ENCODE results near the gene GTF3C2.
"Not testable (repeated sequence)": the region's sequence is repeated elsewhere in the genome, so short reads cannot be mapped to it uniquely, and the experiment has no call there.

Gene GTF3C2

DNA sequence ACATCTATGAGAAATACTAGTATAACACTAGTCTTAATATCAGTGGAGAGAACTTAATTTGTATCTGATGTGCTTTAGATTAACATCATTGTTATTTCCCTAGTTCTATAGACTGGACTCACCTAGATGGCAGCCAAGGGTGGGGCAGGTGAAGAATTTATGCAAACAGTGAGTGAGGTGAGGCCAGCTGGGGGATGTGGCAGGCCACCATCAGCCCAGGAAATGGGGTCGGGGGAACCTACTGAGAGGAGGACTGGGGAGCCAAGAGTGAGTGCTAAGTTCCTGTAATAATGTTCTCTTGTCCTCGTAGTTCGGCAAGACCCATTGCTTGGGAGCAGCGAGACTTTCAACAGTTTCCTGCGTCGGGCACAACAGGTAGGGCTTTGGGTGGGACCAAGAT lies 16.4 kb upstream of the GTF3C2 start:
- no peak for DNase-seq

DNA sequence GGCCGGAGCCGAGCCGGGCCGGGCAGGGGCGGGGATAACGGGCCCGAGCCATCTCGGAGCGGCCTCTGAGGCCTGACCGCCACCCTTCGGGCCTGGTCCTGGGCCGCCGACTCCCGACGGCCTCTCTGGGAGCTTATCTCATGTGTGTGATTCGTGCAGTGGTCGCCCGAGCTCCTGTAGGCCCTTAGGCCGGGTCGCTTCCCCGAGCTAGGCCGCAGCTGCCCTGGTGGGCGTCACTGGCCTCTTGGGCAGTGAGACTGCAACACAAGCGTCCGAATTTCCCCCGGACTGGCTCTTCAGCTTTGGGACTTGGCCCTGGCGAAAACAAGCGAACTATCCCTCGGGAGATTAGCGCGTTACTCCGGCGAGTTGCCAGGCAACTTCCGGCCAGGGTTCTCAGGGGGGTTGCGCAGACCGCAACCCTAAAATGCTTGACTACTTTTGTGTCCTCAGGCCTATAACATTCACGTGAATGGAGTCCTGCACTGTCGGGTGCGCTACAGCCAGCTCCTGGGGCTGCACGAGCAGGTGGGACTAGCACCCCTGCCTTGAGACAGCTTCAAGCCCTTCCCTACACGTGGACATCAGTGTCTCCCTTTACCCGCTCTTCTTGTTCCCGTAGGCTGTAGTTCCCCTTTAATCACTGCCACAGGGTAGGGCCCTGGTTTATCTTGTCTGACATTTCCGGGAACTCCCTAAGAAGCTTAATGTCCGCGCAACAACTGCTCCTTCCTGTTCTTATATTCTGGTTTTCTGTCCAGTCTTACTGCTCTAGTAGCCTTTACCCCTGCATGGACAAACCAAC lies 14.5 kb upstream of the GTF3C2 start:
- no peak for DNase-seq

DNA sequence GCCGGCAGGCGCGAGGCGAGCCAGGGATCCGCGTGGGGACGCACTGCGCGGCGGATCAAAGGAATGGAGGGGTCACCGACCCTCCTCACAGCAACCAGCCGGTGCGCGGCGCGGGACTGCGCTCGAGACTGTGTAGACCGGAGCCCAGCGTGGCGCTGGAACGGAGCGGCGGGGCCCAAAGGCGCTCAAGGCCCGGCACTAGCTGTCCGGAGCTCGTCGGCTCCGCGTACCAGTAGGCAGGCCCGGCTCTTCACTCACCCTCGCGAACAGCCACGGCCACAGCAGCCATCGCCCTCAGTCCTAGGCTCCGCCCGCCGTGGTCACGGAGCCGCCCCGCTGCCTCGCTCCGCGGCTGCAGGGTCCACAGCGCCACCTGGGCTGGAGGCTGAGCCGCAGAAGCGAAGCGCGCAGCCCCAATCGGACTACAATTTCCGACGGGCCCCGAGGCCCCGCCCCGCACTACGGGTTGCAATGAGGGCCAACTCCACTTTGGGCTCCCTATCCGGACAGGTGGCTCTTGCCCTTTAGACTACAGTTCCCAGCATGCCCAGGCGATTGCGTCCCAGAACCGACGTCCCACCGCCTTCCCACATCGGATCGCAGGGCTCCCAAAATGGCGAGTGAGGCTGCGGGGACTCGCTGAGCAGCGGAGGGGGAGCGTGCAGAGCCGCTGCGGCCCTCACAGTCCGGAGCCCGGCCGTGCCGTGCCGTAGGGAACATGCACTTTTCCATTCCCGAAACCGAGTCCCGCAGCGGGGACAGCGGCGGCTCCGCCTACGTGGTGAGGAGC lies 13.7 kb upstream of the GTF3C2 start, which contains the start of the genes EIF2B4 and SNX17:
EIF2B4 (minus strand) TSS at position 313 of the 790 bp plus-strand sequence; CDS start at position 289, 24 bp downstream.
SNX17 (plus strand) TSS at position 591 of the 790 bp plus-strand sequence; CDS start at position 719, 128 bp downstream.
- peak; percentile 94 for DNase-seq

DNA sequence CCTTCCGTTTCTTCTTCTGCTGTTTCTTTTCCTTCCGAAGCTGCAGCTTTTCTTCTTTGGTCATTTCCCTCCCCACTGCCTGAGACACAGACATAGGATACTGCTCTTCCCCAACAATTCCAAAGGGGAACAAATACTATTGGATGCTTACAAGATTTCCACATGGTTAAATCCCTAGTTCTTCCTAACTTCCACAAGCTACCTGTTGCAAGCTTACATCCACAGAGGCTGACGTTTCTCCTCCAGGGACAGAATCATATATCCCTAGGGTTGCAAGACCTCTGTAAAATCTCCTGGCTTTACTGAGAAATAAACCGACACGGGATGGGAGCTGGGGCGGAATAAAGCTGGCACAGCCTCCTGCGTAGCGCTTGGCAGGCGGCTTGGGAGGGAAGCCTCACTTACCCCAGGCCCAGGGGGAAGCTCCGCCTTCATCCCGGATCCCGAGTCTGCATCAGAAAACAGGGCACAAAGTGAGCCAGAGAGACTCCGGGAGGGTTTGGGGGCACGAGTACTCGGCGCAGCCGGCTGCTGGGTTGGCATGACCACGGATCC lies 13.0 kb upstream of the GTF3C2 start:
- DNase-seq, result peak; percentile 50

DNA sequence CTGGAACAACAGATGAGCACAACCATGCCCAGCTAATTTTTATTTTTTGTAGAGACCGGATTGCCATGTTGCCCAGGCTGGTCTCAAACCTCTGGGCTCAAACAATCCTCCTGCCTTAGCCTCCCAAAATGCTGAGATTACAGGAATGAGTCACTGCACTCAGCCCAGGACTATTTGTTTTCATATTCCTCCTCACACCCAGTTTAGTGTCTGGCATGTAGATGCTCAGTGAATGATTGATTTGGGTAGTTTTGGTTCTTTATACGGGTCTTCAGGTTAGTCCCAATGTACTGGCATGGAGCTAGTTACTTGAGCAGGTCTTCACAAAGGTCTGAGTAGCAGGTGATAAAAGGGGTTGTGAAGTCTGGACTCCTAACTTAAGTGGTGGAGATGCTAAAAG lies 7.4 kb upstream of the GTF3C2 start:
- DNase-seq, result no peak

DNA sequence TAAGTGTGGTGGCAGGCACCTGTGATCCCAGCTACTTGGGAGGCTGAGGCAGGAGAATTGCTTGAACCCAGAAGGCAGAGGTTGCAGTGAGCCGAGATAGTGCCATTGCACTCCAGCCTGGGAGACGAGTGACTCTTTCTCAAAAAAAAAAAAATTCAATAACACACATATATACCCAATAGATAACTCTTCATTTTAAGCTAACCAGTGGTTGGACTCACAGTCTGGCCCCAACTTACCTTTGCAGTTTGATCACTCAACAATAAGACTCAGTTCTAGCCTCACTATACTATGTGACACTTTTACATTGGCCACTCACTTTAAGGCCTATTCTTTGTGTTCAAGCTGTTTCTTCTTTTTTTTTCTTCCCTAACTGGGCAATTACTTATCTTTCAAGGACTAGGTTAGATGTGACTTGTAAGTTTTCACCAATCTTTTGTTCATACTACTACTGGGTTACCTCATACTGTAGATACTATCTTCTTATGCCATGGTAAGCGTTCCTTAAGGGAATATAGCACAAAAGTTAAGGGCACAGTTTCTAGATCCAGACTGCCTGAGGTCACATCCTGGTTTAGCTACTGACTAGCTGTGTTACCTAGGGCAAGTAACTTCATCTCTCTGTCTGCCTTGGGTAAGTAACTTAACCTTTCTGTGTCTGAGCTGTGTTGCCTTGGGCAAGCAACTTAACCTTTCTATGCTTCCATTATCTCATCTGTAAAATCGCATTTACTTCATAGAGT lies 6.3 kb upstream of the GTF3C2 start:
- no peak for DNase-seq

DNA sequence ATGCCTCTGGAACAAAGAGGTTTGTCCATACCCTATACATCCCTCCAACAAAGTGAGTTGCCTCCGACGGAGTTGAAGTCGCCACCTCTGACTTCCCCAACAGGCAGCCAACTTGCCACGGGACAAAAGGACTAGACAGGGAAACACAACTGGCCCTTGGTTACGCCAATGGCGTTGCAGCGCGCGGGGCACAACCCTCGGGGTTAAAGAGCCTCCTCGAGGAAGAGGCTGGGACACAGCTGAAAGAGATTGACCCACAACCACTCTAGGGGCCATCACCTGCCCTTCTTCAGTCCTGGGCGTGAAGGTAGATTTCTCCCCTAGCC lies 545 bp downstream of the GTF3C2 start:
- no peak for DNase-seq

DNA sequence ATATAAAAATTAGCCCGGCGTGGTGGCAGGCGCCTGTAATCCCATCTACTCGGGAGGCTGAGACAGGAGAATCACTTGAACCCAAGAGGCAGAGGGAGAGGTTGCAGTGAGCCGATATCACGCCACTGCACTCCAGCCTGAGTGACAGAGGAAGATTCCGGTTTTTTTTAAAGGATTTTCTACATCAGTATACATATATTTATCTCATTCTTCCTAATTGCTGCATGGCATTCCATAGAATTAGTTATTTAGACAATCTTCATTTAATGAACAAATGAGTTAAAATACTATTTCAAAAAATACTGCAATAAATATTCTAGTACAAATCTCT lies 2.0 kb downstream of the GTF3C2 start:
- no peak for DNase-seq

DNA sequence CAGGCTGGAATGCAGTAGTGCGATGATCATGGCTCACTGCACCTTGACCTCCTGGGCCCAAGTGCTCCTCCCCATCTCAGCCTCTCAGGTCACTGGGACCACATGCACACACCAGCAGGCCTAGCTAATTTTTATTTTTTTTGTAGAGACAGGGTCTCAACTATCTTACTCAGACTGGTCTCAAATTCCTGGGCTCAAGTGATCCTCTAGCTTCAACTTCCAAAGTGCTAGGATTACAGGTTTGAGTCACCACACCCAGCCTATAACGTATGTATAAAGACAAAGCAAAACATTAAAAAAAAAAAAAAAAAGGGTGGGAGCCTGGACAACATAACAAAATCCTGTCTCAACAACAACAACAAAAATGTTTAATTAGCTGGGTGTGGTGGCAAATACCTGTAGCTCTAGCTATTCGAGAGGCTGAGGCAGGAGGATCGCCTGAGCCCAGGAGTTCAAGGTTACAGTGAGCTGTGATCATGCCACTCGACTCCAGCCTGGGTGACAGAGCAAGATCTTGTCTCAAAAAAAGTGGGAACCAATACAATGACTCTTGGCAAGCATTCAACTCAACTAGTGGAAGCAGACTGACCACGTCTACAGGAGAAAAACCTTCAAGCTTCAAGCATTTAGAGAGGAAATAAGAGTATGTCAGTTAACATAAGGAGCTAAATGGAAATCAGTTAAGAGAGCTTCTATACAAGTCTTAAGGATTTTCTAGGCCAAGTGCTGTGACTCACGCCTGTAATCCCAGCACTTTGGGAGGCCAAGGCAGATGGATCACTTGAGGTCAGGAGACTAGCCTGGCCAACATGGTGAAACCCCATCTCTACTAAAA lies 2.6 kb downstream of the GTF3C2 start:
- no peak for DNase-seq

DNA sequence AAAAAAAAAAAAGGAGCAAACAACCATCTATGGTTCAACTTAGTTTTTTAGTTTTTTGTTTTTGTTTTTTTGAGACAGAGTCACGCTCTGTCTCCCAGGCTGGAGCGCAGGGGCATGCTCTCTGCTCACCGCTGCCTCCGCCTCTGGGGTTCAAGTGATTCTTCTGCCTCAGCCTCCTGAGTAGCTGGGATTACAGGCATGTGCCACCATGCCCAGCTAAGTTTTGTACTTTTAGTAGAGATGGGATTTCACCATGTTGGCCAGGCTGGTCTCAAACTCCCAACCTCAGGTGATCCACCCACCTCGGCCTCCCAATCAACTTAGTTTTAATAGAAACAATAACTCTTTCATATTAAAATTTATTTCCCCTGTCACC lies 3.2 kb downstream of the GTF3C2 start:
- not testable (repeated sequence) for DNase-seq

DNA sequence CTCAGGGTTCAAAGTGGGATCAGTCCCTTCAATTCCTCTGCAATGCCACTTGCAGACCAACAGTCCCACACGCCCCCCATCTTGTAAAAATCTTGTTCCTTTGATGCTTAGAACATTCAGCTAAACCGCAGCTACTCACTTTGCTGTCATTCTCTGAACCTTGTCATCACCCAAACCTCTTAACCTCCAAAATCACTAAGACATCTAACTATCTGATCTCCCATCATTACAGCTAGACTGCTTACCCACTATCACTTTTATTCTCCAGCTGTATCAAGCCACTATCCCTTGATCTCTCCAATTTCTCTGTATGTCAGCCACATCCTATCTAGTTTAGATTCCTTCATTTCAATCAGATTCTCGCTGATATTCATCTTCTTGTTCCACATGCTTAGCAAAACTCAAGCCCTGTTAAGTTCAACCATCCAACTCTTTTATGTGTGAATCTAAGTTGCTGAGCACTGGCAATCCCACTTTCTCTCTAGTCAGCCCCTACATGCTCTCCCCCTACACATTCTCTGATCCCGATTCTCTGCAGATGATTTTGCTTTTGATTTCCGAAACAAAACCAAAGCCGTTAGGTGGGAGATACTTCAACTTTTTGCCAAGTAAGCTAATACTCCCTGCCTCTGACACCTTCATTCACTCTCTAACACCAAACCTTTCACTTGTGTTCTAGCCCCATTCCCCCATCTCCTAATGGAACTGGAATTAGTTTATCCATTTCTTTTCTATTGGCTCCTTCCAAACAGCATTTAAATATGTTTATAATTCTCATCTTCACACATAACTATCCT lies 4.6 kb downstream of the GTF3C2 start:
- DNase-seq, result no peak

DNA sequence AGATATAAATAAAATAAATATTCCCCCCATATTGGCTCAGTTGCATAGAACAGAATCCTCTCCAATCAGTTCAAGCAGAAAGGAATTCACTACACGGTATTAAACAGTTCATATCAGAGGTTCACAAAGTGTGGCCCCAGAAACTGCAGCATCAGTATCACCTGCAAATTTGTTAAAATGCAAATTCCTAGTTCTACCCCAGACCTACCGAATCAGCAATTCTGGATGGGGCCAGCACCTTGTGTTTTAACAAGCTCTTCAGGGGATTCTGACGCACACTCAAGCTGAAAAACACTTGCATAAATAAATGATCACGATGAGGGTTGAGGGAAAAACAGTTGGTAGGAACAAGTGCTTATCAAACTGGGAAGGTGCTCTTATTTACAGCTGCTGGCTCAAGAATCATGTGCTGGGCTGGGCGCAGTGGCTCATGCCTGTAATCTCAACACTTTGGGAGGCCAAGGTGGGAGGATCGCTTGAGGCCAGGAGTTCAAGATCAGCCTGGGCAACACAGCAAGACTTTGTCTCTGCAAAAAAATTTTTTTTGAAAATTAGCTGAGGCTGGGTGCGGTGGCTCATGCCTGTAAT lies 6.4 kb downstream of the GTF3C2 start:
- no peak for DNase-seq

DNA sequence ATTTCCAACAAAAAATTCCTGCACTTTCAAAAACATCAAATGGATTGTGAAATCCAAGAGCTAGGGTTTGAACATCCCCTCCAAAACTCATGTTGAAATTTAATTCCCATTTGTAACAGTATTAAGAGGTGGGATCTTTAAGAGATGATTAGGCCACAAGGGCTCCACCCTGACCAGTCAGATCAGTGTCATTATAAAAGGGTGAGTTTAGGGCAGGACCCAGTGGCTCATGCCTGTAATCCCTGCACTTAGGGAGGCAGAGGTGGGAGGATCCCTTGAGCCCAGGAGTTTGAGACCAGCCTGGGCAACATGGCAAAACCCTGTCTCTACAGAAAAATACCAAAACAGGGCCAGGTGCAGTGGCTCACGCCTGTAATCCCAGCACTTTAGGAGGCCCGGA lies 8.9 kb downstream of the GTF3C2 start:
- no peak for DNase-seq

DNA sequence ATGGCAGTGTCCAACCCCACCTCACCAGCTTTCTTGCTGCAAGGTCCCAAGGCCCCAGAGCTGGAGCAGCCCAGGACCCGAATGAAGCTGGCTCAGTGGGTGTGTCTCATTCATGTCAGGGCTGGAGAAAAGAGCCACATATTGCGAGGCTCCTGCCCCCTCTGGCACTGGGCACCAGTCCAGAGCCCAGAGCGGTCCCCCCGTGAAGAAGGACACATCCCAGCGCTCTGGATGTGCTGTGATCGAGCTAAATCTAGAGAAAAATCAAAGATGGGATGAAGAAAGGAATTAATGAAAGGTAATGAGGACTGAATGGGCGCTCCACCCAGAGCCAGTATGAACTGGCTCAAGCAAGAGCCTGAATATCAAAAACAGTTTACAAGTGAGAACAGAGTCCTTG lies 20.4 kb downstream of the GTF3C2 start:
- DNase-seq, result no peak

DNA sequence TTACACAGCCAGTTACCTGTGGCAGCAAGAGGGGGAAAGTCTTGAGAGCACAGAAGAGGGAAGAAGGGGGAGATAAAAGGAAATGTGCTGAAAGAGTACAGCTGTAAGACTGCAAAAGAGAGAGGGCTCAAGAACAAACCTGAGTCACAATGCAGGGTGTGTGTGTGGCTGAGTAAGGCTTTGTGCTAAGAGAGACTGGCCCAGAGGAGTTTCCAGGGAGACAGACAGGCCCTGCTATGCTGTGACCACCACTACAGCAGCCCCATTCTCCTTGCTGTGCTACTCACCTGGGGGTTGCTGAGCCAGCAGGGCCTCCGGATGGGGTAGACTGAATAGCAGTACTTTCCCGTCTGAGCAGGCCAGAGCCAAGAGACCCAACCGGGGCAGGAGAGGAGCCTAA lies 21.3 kb downstream of the GTF3C2 start:
- DNase-seq, result no peak

DNA sequence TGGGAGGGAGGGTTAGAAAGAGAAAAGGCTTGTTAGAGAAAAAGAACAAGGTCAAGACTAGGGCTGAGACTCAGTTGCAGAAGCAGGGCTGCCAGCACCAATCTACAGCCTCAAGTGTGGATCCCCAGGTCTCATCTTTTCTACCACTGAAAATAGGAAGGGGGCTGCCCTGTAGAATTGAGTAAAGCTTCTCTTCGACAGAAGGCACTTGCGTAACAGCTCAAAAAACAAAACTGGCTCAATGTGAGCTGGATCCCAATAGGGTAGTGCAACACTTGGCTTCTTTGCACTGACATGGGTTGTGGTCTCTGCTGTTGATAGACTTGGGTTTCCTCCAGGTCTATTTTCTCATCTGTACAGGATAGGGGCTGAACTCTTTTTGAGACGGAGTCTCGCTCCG lies 31.8 kb downstream of the GTF3C2 start:
- no peak for DNase-seq

DNA sequence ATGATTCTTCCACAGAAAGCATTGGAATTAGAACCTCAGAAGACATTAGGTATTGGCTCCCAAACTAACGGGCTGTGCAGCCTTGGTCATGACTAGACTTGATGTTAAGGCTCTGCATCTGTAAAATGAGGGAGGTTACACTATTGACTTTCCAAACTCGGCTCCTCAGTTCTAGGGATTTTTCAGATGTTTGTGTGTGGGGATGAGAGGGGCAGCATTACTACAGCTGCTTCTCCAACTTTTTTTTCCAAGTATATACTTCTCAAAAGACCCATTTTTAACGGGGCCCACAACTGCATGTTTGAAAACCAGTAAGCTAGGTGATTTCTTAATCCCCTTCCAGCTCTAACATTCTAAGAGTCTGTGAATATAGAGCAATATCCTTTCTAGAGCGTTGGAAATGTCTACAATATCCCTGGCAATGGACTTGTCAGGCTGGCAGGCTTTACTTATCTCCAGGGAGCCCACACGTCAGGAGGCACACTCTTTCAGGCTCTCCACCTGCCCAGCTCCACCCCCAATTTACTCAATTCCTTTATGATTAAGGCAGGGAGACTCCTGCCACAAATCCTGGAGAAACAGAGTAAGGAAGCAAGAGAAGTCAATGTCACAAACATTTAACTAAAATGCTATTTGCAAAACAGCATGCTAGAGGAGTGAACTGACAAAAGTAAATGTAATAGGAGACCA lies 32.8 kb downstream of the GTF3C2 start:
- DNase-seq, result no peak

DNA sequence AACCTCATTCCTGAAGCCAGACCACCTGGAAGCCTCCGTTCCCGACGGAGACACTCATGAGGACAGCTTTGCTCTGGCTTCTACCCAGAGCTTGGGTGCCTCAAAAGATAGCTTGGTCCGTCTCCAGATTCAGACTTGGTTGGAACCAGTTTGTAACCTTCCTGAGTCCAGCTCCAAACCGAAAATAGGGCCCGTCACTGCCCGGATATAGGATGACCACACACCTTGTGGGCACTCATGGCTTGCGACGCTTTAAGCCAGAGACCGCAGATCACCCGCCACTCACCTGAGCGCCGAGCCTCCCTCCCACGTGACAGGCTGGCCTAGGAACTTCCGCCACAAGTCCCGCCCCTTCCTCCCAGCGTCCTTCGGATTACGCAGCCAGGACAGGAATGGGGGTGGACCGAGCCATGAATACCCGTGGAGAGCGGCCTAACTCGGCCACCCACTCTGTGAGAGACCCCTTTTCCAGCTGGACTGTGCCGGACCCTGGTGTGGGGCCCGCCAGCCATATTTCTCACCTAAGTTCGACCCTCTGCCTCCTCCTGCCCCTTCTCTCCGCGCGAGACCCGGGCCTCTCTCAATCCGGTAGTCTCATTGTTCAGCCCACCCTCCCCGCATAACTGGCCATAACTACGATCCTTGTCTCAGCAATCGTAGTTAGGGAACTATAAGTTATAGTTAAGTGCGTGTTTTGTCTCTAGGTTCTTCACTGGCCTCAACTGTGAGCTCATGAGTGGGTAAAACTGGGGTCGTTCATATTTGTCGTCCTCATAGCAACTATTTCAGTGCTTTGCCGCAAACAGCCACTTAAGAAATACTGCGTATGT lies 33.6 kb downstream of the GTF3C2 start, which contains the start of gene MPV17:
MPV17 (minus strand) TSS at position 332 of the 830 bp plus-strand sequence. CDS start 580 bp downstream, outside the sequence.
- peak; percentile 79 for DNase-seq

DNA sequence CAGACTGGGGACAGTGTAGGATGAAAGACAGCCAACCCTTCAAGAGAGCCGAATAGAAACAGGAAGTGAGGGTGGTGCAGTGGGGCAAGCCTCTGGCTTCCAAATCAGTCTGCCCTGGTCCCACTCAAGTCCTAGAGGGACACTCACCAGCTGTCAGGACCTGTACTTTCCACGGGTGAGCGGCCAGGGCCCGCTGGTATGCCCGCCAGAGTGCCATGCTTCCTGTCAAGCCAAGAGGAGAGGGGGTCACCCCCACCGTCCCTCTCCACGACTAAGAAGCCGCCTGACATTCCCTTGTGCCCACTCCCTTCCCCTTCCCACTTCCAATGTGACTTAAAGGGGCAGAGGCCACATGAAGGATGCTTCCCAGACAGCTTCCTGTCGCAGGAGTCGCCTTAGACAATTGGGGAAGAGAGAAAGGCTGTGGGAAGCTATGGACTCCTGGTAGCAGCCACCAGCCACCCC lies 34.2 kb downstream of the GTF3C2 start:
- DNase-seq, result no peak
